Sigmoid colon (tissue), 7 donors: Measurements from ENCODE around the gene SEC14L1. TPM values are rescaled to one million over a fixed set of nuclear protein-coding genes. Genes with fewer than 3 reads are reported as not detected.

Experiments
- DNase-seq: peaks from one replicate; pipeline ENCODE4 v3.0.0-alpha.2; 2019
- H3K27ac ChIP-seq, 4 donors: fragments of 200-600 bp; sonication (generic); one replicate each; pipeline ENCODE4 v1.5.1; 2016 to 2019; ENCODE audit warnings: mild to moderate bottlenecking in 1 of 4
- H3K27me3 ChIP-seq, 3 donors: fragments of 200-600 bp; sonication (generic); one replicate each; pipeline ENCODE4 v1.5.1; 2019; ENCODE audit warnings: mild to moderate bottlenecking in 1 of 3
- H3K36me3 ChIP-seq, 4 donors: fragments of 200-600 bp; sonication (generic); one replicate each; pipeline ENCODE4 v1.5.1; 2016 to 2019
- H3K4me1 ChIP-seq, 4 donors: fragments of 200-600 bp; sonication (generic); one replicate each; pipeline ENCODE4 v1.5.1; 2017 to 2019
- H3K4me3 ChIP-seq, 4 donors: fragments of 200-600 bp; sonication (generic); one replicate each; pipeline ENCODE4 v1.5.1; 2017 to 2019; ENCODE audit warnings: mild to moderate bottlenecking in 2 of 4, moderate library complexity in 1 of 4
- H3K9me3 ChIP-seq, 4 donors: fragments of 200-600 bp in 3 of 4; sonication (generic) in 3 of 4; one replicate each; pipeline versions ENCODE4 v1.5.1 to v1.6.1; 2013 to 2019
- CTCF ChIP-seq, 4 experiments: fragments of 450-650 bp in 3 of 4; fragments of 200-600 bp in 1 of 4; IDR thresholded peaks; one replicate each; pipeline ENCODE4 v1.5.1; 2016 to 2019; ENCODE audit warnings: antibody characterized with exemption in 4 of 4, mild to moderate bottlenecking in 3 of 4, moderate library complexity in 2 of 4
- EP300 ChIP-seq, 4 donors: sonication (generic); formaldehyde crosslinking; IDR thresholded peaks; one replicate each; pipeline ENCODE4 v1.6.1; 2017; ENCODE audit warnings: antibody characterized with exemption in 4 of 4
- POLR2A ChIP-seq, 2 donors: fragments of 450-650 bp; IDR thresholded peaks; one replicate each; pipeline ENCODE4 v1.6.1; 2016; ENCODE audit warnings: antibody characterized with exemption in 2 of 2, mild to moderate bottlenecking in 2 of 2, moderate library complexity in 2 of 2
- POLR2AphosphoS5 ChIP-seq, 4 donors: sonication (generic); formaldehyde crosslinking; IDR thresholded peaks; one replicate each; pipeline ENCODE4 v1.6.1; 2017; ENCODE audit warnings: antibody characterized with exemption in 4 of 4
- WGBS, 2 donors: extraction: QIAGEN DNeasy Blood & Tissue Kit; methylation state at CpG; one replicate each; pipeline ENCODE4 v1.1.7; 2013; 5-methylcytosine and 5-hydroxymethylcytosine counted together
- intact Hi-C: fragments of 100-400 bp; cut with DNase I; formaldehyde crosslinking; loops from one replicate; pipeline ENCODE4 v1.15.1; 2023
- polyA plus RNA-seq, 3 donors: library from polyadenylated mRNA; stranded (reverse); fragments of 200-250 nt; gene quantifications; one replicate each; pipeline ENCODE4 v1.2.3, GENCODE V29; 2013
- total RNA-seq, 4 donors: library from RNA; depleted of rRNA; stranded (reverse); fragments of >200 nt; gene quantifications; one replicate each; pipeline ENCODE4 v1.1.0, GENCODE V29; 2016
- donor health status: healthy with polysubstance abuse.
- donor health status: Bipolar disorder and iron deficiency.
- donor health status: healthy.

SEC14L1 gene
- total and polyA plus RNA-seq, 7 donors: 9.6 to 39.9 (median 20.1) TPM

GRCh38 chr17:77165577-77165976, 24.8 kb downstream of the SEC14L1 start:
- no peaks in the 10 kb centered on the region for H3K36me3 ChIP-seq
- DNase-seq: no peak
- H3K4me3 ChIP-seq: no peak overlapping the region
- no peaks in the 10 kb centered on the region for H3K27me3 ChIP-seq
- TF ChIP-seq EP300 (IDR thresholded peaks at IDR 0.05) (no peak), POLR2AphosphoS5 (IDR thresholded peaks at IDR 0.05) (no peak), CTCF (IDR thresholded peaks at IDR 0.05) (no peak), POLR2A (IDR thresholded peaks at IDR 0.05) (no peak)
- H3K9me3 ChIP-seq: peaks cover 0 to 11% (median 2%) of the 10 kb centered on the region in 4 donors
- 45 to 78% methylated on average over 1 of the region's 1 CpG for WGBS, 2 donors
- H3K27ac ChIP-seq: peak overlapping the region in 1 of 4 donors; percentile 7
- peaks cover 0 to 41% (median 32%) of the 10 kb centered on the region in 4 donors for H3K4me1 ChIP-seq
- intact Hi-C loops: no loop called here

DNA sequence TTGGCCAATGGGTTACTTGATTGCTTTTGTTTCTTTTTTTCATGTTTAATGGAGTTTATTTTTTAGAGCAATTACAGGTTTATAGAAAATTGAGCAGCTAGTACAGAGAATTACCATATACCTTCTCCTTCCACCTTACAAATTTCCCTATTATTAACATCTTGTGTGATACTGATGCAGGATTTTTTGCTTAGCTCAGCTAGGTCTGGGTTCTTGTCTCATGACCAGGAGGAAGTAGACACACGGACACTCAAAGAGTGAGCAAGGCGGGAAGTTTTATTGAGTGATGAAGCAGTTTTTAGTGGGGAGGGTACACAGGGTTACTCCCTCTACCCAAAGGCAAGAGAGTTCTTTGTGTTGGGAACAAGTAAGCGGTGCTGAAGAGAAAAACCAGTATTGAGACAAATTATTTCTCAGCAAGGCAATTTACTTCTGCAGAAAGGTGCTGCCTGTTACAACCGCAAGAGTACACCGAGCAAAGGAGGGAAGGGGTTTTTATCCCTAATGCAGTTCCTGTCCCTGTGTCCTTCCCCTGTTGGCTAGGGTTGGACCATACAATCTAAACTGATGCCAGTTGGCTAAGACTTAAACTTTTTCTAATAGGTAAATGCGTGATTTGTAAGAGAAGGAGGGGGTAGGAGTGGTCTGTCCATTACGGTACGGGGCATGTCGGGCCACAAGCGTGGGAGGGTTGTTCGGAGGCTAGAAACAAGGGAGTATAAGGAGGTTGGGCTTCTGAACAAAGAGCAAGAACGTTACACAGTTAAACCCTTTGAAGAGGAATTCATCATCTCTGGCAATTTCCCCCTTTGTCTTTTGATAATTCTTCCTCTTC, 26.9 kb downstream of the SEC14L1 start:
- intact Hi-C loops: no loop called here
- no peak for DNase-seq
- WGBS, 2 donors: 94 to 97% methylated on average over 12 of the region's 12 CpGs
- peaks cover 0 to 33% (median 22%) of the 10 kb centered on the region in 4 donors for H3K4me1 ChIP-seq
- no peak overlapping the region for H3K4me3 ChIP-seq
- no peak overlapping the region for H3K27ac ChIP-seq
- TF ChIP-seq POLR2AphosphoS5 (IDR thresholded peaks at IDR 0.05) (no peak), POLR2A (IDR thresholded peaks at IDR 0.05) (no peak), EP300 (IDR thresholded peaks at IDR 0.05) (no peak), CTCF (IDR thresholded peaks at IDR 0.05) (no peak)
- H3K27me3 ChIP-seq: no peaks in the 10 kb centered on the region
- peaks cover 0 to 11% (median 2%) of the 10 kb centered on the region in 4 donors for H3K9me3 ChIP-seq
- H3K36me3 ChIP-seq: no peaks in the 10 kb centered on the region

GRCh38 chr17:77173104-77173503, 32.3 kb downstream of the SEC14L1 start:
- Histone ChIP-seq H3K4me1 (no peaks in the 10 kb centered on the region), H3K27me3 (no peaks in the 10 kb centered on the region), H3K4me3 (no peak overlapping the region), H3K27ac (no peak overlapping the region), H3K9me3 (peaks cover 7 to 12% (median 11%) of the 10 kb centered on the region in 4 donors), H3K36me3 (peaks cover 0 to 11% (median 5%) of the 10 kb centered on the region in 4 donors)
- DNase-seq: no peak
- 83 to 97% methylated on average over 6 of the region's 6 CpGs for WGBS, 2 donors
- intact Hi-C loops: no loop called here
- TF ChIP-seq EP300 (IDR thresholded peaks at IDR 0.05) (no peak), CTCF (IDR thresholded peaks at IDR 0.05) (no peak), POLR2AphosphoS5 (IDR thresholded peaks at IDR 0.05) (no peak), POLR2A (IDR thresholded peaks at IDR 0.05) (no peak)

DNA sequence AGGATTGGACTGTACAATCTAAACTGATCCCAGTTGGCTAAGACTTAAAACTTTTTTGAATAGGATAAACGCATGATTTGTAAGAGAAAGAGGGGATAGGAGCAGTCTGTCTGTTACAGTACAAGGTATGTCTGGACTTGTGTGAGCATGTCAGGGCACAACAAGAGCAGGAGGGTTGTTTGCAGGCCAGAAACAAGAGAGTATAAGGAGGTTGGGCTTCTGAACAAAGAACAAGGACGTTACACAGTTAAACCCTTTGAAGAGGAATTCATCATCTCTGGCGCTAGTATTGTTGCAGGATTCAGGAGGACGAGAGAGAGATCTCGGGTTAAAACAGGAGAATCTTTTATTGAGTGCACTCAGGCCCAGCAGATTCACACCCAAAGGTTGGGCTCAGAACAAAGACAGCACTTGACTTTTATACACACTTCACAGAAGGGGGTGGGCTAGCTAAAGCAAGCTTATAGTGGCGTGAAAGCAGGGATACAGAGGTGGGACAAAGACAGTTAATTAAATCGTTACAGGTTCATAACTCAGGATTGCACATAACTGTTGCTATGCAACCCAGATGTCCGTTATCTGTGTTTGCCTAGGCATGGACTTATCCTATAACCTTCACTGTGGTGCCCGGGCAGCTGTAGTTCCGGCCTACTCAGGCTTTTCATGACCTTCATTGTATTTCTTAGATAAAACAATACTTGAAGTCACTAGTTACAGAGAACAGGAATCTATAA, 34.3 kb downstream of the SEC14L1 start:
- 95% methylated on average over 10 of the region's 10 CpGs for WGBS, 2 donors
- Histone ChIP-seq H3K27me3 (no peaks in the 10 kb centered on the region), H3K27ac (no peak overlapping the region), H3K36me3 (peaks cover 0 to 11% (median 5%) of the 10 kb centered on the region in 4 donors), H3K4me1 (no peaks in the 10 kb centered on the region), H3K4me3 (no peak overlapping the region), H3K9me3 (peaks cover 7 to 12% (median 11%) of the 10 kb centered on the region in 4 donors)
- DNase-seq: no peak
- intact Hi-C loops: no loop called here
- TF ChIP-seq POLR2AphosphoS5 (IDR thresholded peaks at IDR 0.05): no peak
- TF ChIP-seq CTCF (IDR thresholded peaks at IDR 0.05): no peak
- TF ChIP-seq EP300 (IDR thresholded peaks at IDR 0.05): no peak
- no peak for TF ChIP-seq POLR2A (IDR thresholded peaks at IDR 0.05)
